WI38 (cell line): ENCODE measurements around the gene ANK3.

ENCODE experiments used
- H3K4me3 ChIP-seq: 2 replicates; pipeline ENCODE4 v1.5.1; 2011; ENCODE audit warnings: low read depth, mild to moderate bottlenecking, control low read depth, low read length
- TF ChIP-seq, protein P1 (sequence below): IDR thresholded peaks from 2 replicates; pipeline ENCODE4 v1.5.1; 2012; ENCODE audit warnings: low read depth, mild to moderate bottlenecking, control low read depth, low read length

The ANK3 gene

DNA sequence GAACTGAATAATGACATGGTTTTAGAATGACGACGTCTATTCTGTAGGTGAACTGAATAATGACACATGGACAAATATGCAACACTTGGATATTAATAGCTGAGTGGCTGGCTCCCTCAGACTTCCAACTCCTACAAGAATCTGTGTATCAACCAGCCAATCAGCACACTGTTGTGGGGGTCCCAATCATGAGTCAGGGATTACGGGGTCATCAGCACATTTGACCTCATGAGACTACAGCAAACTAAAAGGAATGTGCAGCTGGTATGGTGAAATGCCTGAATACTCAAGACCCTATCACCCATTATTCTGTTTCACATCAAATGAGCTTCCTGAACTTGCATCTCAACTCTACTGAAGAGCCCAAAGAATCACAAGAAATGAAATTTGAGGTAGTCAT lies 192.5 kb downstream of the ANK3 start:
- TF ChIP-seq, protein P1, sequence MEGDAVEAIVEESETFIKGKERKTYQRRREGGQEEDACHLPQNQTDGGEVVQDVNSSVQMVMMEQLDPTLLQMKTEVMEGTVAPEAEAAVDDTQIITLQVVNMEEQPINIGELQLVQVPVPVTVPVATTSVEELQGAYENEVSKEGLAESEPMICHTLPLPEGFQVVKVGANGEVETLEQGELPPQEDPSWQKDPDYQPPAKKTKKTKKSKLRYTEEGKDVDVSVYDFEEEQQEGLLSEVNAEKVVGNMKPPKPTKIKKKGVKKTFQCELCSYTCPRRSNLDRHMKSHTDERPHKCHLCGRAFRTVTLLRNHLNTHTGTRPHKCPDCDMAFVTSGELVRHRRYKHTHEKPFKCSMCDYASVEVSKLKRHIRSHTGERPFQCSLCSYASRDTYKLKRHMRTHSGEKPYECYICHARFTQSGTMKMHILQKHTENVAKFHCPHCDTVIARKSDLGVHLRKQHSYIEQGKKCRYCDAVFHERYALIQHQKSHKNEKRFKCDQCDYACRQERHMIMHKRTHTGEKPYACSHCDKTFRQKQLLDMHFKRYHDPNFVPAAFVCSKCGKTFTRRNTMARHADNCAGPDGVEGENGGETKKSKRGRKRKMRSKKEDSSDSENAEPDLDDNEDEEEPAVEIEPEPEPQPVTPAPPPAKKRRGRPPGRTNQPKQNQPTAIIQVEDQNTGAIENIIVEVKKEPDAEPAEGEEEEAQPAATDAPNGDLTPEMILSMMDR = no peak
- no peak overlapping the region for H3K4me3 ChIP-seq

DNA sequence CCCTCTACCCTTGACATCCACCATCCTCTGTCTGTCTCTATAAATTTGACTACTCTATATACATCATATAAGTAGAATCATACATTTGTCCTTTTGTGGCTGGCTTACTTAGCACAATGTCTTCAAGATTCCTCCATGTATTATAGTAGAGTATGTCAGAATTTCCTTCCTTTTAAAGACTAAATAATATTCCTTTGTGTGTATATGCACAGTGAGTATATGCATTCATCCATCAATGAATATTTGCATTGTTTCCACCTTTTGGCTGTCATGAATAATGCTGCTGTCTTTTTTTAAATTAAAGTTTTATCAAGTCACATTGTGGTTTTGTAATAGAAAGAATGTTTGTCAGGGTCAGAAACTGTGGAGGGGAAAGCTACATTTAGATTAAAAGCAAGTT lies 195.3 kb downstream of the ANK3 start:
- TF ChIP-seq, protein P1 = no peak
- H3K4me3 ChIP-seq = no peak overlapping the region

DNA sequence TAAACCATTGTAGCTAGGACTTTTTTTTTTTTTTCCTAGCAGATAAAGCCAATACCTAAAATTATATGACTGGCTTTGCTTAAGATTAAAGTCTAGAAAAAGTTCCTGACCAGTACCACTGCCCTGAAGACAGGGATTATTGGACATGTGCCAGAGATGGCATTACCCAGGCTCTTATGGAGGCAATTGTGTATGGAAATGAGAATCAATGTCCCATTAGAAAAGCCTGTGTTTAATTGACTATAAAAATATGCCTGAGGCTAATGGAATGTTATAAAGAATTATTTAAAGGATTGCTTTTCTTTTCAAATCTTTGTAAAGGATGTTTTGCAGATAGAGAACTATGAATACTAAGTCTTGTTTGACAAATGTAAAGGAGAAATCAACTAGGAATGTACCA lies 196.7 kb downstream of the ANK3 start:
- TF ChIP-seq, protein P1 = no peak
- no peak overlapping the region for H3K4me3 ChIP-seq

DNA sequence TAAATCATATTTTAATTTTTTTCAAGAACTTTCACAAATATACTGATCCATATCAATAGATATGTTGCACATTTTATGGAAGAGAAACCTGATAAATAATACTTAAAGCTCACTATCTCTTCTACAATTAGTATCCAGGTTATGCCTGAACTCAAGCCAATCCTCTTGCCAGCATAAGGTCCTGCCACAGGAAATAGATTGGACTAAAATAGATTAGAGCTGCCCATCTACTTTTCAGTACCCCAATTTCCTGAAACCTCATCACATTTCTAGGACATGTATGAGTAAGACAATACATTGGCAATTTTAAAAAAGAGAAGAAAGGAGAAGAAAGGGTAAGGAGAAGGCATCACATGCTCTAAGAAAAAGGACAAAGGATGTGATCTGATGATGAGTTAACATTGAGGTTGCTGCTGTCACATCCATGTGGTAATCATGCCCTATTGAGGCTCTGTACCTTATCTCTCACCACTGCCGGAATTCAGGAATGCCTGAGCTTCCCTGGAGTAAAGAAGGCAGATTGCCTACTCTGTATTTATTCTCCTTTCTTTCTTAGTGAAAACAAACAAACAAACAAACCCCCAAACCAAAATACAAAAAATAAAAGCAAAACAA lies 199.7 kb downstream of the ANK3 start:
- TF ChIP-seq, protein P1 = no peak
- no peak overlapping the region for H3K4me3 ChIP-seq

DNA sequence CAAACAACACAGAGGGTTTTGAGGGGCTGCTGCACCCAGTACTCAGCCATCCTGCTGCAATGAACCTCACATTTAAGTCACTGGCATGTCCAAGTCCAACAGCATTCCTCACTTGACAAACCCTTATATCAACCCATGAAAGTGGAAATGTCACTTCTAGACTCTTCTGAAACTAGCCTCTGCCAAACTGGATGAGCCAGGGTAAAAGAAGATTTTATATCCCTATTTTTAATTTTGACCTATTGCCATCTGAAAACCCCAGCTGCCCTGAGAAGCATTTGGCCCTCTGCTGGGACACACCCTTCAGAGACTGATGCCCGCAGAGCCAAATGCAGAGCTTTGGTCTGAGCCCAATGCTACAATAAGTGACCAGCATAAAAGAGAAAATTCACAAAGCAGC lies 201.1 kb downstream of the ANK3 start:
- no peak overlapping the region for H3K4me3 ChIP-seq
- TF ChIP-seq, protein P1 = no peak

DNA sequence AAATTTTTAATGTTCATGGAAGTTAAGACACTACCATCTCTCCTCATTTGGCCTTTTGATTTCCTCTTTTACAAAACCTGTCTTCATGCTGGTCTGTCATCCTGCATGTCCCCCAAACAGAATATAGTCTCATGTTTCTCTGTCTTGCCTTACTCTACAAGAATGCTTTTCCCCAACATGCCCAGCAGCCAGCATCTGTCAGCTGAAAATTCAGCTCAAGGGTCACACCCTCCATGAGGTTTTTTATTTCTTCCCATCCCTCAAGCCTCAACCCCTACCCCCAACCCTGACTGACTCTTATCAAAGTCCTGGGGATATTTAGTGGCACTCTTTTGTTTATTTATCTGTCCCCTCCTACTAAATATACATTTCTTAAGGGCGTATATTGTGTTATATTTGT lies 202.0 kb downstream of the ANK3 start:
- TF ChIP-seq, protein P1 = no peak
- H3K4me3 ChIP-seq = no peak overlapping the region

DNA sequence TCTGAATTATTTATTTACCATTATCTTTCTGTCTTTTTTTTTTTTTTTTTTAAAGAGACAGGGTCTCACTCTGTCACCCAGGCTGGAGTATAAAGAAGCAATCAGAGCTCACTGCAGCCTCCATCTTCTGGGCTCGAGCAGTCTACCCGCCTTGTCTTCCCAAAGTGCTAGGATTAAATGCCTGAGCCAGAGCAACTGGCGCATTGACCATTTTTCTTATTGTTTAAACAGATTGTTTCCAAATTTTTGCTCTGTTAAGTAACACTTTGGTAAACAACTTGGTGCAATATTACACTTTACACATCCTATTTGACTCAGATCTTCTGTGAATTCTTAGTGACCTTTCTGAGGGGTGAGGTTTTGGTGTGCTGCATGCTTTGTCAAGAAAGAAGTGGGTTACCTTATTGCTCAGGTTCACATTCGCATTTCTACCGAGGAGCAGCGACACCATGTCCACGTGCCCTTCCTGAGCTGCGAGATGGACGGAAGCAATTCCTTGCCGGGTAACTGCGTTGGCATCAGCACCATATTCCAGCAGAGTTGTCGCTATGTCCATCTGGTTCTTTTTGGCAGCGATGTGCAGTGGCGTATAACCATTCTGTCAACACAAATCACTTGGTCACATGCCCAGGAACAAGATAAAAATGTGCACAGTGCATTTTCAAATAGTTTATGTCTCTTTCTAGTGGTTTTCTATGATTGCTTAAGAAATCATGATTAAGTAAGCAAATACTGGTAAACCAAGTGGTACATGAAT lies 203.2 kb downstream of the ANK3 start:
- TF ChIP-seq, protein P1 = no peak
- H3K4me3 ChIP-seq = no peak overlapping the region
